Hindlimb muscle (tissue), 1 donor: ENCODE data around the gene DISC1. TPM values are rescaled to one million over a fixed set of nuclear protein-coding genes. Genes with fewer than 3 reads are reported as not detected.
"Not testable (repeated sequence)": the region's sequence is repeated elsewhere in the genome, so short reads cannot be mapped to it uniquely, and the experiment has no call there.

Experiments
- DNase-seq: peaks from one replicate; pipeline ENCODE4 v3.0.0-alpha.2; 2013
- polyA plus RNA-seq: library from polyadenylated mRNA; unstranded; fragments of 120-200 nt; gene quantifications from one replicate; pipeline ENCODE4 v1.2.1, GENCODE V29; 2013; ENCODE audit not compliant: insufficient read length

DISC1 gene
- polyA plus RNA-seq, 1 donor: 7.3 TPM

GRCh38 chr1:231639819-231640218 is 13.2 kb downstream of the DISC1 start:
- DNase-seq: no peak

- not testable (repeated sequence) for DNase-seq
Observed at GRCh38 chr1:231641444-231641843, 14.9 kb downstream of the DISC1 start.

- not testable (repeated sequence) for DNase-seq
Observed at GRCh38 chr1:231642061-231642460, 15.5 kb downstream of the DISC1 start.

- no peak for DNase-seq
Observed at GRCh38 chr1:231642618-231643017, 16.0 kb downstream of the DISC1 start.

- no peak for DNase-seq
Observed at GRCh38 chr1:231643071-231643934, 16.7 kb downstream of the DISC1 start.

GRCh38 chr1:231643935-231644237 is 17.3 kb downstream of the DISC1 start:
- DNase-seq: no peak

- DNase-seq: not testable (repeated sequence)
Observed at GRCh38 chr1:231645634-231646033, 19.0 kb downstream of the DISC1 start.

DNA sequence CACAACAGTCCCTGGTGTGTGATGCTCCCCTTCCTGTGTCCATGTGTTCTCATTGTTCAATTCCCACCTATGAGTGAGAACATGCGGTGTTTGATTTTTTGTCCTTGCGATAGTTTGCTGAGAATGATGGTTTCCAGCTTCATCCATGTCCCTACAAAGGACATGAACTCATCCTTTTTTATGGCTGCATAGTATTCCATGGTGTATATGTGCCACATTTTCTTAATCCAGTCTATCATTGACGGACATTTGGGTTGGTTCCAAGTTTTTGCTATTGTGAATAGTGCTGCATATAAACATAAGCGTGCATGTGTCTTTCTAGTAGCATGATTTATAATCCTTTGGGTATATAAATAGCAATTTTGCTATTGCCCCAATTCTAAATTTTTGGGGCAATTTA is 19.6 kb downstream of the DISC1 start:
- DNase-seq: not testable (repeated sequence)

DNA sequence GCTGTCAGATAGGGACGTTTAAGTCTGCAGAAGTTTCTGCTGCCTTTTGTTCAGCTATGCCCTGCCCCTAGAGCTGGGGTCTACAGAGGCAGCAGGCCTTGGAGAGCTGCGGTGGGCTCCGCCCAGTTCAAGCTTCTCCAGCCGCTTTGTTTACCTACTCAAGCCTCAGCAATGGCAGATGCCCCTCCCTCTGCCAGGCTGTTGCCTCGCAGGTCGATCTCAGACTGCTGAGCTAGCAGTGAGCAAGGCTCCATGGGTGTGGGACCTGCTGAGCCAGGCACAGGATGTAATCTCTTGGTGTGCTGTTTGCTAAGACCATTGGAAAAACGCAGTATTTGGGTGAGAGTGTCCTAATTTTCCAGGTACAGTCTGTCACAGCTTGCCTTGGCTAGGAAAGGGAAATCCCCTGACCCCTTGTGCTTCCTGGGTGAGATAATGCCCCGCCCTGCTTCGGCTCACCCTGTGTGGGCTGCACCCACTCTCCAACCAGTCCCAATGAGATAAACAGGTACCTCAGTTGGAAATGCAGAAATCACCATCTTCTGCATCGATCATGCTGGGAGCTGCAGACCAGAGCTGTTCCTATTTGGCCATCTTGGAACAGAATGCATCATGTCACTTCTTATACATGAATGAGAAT is 25.2 kb downstream of the DISC1 start:
- DNase-seq: not testable (repeated sequence)

- DNase-seq: no peak
Observed at GRCh38 chr1:231653632-231654031, 27.0 kb downstream of the DISC1 start.

GRCh38 chr1:231656741-231657140 is 30.2 kb downstream of the DISC1 start:
- no peak for DNase-seq

GRCh38 chr1:231658223-231658622 is 31.6 kb downstream of the DISC1 start:
- DNase-seq: not testable (repeated sequence)

DNA sequence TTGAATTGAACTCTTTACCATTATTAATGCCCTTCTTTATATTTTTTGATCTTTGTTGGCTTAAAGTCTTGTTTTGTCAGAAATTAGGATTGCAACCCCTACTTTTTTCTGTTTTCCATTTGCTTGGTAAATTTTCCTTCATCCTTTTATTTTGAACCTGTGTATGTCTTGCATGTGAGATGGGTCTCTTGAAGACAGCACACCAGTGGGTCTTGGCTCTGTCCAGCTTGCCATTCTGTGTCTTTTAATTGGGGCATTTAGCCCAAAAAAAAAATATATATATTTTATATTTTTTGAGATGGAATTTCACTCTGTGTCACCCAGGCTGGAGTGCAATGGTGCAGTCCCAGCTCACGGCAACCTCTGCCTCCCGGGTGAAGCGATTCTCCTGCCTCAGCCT is 33.6 kb downstream of the DISC1 start:
- no peak for DNase-seq

DNA sequence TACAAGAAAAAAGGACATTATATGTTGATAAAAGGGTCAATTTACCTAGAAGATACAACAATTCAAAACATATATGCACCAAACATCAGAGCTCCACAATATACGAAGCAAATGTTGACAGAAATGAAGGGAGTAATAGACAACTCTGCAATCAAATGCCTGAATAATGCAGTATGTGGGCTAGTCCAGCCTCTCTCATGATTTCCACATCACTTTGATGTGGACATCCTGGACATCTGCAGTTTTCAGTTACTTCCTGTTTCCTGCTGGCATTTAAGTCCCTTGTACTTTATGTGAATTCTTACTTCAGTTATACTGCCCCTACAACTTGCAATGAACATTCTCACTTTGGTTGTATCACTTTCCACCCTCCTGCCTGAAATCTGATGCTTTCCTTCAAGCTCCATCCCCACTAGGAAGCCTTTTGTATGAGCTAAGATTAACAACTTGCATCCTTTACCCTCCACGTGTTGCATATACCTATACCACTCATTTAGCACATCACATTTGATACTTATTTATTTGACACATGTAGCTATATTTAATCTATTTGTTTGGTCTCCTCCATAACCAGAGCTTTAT is 36.7 kb downstream of the DISC1 start:
- DNase-seq: no peak

- no peak for DNase-seq
Observed at GRCh38 chr1:231665101-231665500, 38.5 kb downstream of the DISC1 start.

GRCh38 chr1:231665726-231666125 is 39.1 kb downstream of the DISC1 start:
- no peak for DNase-seq

DNA sequence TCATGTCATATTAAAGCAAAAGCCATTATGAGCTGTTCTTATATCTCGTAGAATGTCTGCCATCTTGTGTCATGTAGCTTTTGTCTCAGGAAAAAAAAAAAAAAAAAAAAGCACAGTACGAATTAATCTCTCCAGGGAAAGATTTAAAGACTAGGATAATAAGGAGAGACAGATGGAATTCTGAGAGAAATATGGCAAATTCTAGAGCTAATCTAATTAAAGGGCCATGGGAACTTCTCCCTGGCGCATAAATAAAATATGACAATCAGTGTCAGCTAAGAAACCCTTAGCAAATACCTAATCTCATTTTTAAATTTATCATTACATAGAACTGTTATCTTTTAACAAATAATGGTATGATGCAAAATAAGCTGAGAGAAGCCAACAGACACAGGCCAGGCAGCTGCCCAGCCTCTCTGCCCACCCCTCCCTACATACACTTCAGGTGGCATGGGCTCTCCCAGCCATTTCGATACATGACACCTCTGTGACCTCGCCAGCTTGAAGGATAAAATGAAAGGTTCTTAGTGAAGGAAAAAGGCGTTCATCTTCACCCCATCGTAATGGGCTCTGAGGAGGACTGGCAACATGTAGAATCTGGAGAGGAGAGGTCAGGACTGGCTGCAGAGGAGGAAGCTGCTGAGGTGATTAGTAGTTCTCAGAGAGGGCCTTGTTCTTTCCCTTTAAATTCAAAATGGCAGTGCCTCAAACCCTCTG is 39.8 kb downstream of the DISC1 start:
- DNase-seq: no peak

DNA sequence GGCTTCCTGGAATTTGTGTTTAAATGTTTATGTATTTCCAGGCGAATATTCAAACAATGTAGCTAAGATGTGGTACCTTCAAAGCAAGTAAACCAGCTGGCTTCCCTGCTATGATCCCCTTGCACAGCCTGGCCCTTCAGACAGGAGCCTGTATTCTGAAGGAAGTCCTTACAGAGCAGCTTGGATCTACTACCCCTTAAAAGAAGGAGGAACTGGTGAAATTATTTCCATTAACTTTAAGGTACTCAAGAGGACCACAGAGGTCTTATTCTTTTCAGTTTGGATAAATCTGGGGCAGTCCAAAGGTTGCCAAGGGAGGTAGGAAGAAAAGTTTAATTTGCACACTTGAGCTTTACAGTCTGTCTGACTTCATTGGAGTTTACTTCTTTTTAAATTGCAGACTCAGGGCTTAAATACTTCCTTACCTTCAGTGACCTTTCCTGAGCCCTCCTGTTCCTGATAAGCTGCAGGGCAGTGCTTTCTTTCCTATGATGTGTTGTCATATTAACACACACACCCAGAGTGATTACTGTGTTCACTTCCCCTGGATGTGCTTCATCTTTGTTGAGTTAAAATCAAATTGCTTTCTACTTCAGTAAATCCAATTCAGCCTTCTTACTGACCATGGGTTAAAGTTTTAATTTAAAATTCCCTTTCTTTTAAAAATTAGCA is 40.5 kb downstream of the DISC1 start:
- DNase-seq: no peak

GRCh38 chr1:231667896-231668506 is 41.4 kb downstream of the DISC1 start:
- no peak for DNase-seq

GRCh38 chr1:231668826-231669225 is 42.2 kb downstream of the DISC1 start:
- DNase-seq: no peak

DNA sequence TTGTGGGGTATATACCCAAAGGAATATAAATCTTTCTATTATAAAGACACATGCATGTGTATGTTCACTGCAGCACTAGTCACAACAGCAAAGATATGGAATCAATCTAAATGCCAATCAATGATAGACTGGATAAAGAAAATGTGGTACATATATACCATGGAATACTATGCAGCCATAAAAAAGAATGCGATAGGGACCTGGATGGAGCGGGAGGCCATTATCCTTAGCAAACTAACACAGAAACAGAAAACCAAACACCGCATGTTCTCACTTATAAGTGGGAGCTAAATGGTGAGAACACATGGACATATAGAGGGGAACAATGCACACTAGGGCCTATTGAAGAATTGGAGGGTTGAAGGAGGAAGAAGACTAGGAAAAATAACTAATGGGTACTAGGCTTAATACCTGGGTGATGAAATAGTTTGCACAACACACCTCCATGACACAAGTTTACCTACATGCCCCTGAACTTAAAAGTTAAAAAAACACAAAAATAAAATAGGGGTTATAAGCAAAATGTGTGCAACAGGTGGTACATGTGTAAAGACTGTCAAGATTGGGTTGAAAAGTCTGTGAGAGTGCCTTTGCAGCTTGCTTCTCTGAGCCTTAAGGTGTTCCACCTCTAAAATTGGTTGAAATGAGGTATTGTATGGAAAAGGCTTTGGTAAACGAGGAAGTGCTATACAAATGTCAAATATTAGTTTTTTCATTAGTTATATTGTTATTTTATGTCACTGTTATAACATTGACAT is 43.5 kb downstream of the DISC1 start:
- not testable (repeated sequence) for DNase-seq
